HG03342 (cell line): ENCODE data around the gene CHRM3.

Experiments used
- ATAC-seq: cut with Tn5 transposase; IDR thresholded peaks from one replicate; pipeline ENCODE4 v1.9.1; 2021; ENCODE audit warnings: mild to moderate bottlenecking, moderate library complexity; ENCODE audit not compliant: unreplicated experiment

Gene CHRM3

DNA sequence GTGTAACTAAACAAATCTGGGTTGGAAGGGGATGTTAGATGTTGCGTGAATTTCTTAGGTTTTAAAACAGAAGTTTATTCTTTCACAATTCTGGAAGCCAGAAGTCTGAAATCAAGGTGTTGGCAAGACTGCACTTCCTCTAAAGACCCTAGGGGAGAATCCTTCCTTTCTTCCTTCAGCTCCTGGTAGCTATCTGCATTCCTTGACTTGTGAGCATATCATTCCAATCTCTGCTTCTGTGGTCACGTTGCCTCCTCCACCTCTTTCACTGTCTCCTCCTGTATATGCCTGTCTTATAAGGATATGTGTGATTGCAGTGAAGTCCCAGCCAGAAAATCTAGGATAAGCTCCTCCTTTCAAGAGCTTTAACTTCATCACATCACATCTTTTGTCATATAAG lies 7.7 kb downstream of the CHRM3 start:
- no peak for ATAC-seq

GRCh38 chr1:239413916-239414315 lies 27.5 kb downstream of the CHRM3 start:
- ATAC-seq: no peak

GRCh38 chr1:239417221-239417620 lies 30.9 kb downstream of the CHRM3 start:
- no peak for ATAC-seq

- no peak for ATAC-seq
Observed at GRCh38 chr1:239417986-239418640, 31.7 kb downstream of the CHRM3 start.

- no peak for ATAC-seq
Observed at GRCh38 chr1:239418681-239419080, 32.3 kb downstream of the CHRM3 start.

GRCh38 chr1:239421811-239422210 lies 35.4 kb downstream of the CHRM3 start:
- no peak for ATAC-seq

GRCh38 chr1:239422818-239423217 lies 36.5 kb downstream of the CHRM3 start:
- ATAC-seq: no peak

- no peak for ATAC-seq
Observed at GRCh38 chr1:239426821-239427475, 40.6 kb downstream of the CHRM3 start.

GRCh38 chr1:239427712-239428111 lies 41.3 kb downstream of the CHRM3 start:
- no peak for ATAC-seq

GRCh38 chr1:239428120-239428710 lies 41.8 kb downstream of the CHRM3 start:
- no peak for ATAC-seq

GRCh38 chr1:239429163-239429562 lies 42.8 kb downstream of the CHRM3 start:
- no peak for ATAC-seq

GRCh38 chr1:239432255-239432654 lies 45.9 kb downstream of the CHRM3 start:
- no peak for ATAC-seq

GRCh38 chr1:239434181-239434580 lies 47.8 kb downstream of the CHRM3 start:
- ATAC-seq: no peak
